Activated effector memory CD4-positive, alpha-beta T cell treated with anti-CD3 and anti-CD28 coated beads, Interleukin-2, amount 50 U/mL, for 16 hours (primary cell): ENCODE results near the gene MRPL34.
"Not testable (repeated sequence)": the region's sequence is repeated elsewhere in the genome, so short reads cannot be mapped to it uniquely, and the experiment has no call there.

Source experiments
- DNase-seq: peaks from one replicate; pipeline ENCODE4 v3.0.0-alpha.2; 2020

The MRPL34 gene

DNA sequence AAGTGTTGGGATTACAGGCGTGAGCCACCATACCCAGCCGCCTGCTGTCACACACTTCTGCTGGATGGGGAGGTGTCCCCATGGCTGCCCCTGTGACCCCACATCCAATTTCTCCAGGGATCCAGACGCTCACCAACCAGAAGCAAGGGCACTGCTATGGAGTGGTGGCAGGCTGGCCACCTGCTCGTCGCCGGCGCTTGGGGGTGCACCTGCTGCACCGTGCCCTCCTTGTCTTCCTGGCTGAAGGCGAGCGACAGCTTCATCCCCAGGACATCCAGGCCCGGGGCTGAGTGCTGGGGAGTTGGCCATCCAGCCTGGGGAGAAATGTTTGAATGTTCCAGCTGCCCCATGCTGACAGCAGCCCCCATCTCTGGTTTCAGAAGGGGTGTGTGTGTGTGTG is 19.4 kb upstream of the MRPL34 start:
- DNase-seq, result no peak

DNA sequence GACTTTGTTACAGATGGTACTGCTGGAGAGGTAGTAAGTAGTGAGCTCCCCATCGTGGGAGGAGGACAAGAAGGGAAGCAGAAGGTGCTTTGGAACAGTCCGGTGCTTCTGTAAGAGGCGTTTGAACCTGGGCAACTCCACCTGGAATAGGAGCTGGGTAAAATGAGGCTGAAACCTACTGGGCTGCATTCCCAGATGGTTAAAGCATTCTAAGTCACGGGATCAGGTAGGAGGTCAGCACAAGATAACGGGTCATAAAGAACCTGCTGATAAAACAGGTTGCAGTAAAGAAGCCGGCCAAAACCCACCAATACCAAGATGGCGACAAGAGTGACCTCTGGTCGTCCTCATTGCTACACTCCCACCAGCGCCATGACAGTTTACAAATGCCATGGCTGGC is 18.9 kb upstream of the MRPL34 start:
- no peak for DNase-seq

DNA sequence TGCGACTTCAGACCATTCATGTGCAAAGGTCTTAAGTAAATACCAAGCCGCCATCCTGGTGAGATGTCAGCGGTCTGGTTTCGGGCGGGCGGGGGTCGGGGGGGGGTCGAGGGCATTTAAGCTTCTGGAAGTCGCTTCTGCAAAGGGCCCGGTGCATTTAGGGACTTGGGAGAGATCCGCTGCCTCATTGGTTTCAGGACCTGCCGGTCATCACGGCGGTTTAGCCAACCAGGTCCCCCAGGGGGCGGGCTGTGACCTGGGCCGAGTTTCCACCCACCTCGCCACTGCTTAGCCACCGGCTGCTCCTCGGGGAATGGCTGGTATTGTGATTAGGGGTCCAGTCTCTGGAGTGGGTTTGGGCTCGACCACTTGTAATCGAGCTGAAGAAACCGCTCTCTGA is 16.2 kb upstream of the MRPL34 start:
- DNase-seq, result peak; percentile 76

DNA sequence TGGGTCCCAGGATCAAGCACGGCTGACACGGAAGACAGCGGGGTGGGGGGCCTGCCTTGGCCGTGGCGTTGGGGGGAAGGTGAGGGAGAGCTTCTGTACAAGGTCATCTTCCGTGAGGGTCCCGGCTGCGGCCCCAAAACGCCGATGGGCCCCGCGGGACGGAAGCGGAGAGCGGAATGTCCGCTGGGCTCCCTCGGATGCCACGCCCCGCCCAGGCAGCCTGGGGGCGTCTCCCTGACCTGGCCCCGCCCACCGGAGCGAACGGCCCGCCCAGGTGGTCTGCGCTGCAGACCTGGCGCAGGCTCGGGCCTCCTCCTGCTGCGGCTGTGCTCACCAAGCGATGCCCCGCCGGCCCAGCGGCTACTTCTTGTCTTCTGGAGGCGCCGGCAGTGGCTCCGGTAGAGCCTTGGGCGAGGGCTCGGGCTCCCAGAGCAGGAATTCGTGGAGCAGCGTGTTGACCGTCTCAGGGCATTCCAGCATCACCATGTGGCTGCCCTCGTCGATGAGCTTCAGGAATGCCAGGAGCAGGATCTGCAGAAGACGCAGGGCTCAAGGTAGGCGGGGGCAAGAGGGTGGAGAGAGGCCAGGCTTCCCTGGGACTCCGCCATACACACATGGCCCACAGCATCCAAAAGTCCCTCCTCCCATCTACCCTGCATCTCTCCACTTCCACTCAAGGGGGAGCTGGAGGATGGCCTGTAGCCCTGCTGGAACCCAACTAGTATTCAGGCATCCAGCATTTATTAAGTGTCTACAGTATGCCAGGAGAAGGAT is 13.2 kb upstream of the MRPL34 start:
- peak; percentile 92 for DNase-seq

DNA sequence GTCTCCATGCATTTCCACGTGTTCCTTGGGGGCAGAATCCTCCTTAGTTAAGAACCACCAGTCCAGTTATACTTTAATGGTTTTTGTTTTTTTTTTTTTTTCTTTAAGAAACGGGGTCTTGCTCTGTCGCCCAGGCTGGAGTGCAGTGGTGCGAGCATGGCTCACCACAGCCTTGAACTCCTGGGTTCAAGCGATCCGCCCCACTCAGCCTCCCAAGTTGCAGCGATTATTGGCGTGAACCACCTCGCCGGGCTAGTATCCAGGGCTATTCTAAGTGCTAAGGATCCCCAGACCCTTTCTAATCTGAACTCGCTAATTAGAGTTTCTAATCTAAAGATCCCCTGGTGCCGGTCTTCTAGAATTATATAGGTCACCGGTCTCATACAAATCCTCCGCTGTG is 12.1 kb upstream of the MRPL34 start:
- no peak for DNase-seq

DNA sequence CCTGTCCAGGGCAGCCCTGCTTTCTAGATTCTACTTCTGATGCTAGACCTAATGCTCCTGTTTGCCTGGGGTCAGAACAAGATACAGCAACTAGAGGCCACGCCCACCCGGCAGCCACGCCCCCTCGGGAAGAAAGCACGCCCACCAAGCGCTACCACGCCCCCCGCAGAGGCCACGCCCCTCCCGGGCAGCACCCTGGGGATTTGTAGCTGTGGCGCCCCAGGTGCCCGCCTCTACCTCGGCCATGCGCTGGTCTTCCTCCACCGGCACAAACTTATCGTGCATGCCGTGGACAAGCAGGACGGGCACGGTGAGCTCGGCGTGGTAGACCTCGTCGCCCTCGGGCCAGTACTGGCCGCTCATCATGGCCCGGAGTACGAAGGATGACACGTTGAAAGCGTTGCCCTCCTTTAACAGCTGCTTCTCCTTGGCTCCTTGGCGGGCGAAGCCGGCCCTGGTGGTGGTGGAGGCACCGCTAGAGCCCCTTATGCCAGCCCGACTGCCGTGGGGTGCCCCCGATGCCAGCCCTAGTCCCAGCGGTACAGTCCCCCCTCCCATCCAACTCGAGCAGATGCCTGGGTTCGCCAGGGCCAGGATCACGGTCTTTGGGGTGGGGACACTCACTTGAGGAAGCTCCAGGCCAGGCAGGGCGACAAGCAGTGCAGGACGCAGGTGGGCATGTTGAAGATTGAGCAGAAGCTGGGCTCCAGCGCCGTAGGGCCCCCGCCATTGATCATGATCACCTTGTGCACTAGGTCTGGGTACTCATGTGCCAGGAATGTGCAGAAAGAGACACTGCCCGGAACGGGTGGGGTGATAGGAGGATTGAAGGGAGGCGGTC is 11.4 kb upstream of the MRPL34 start:
- DNase-seq, result peak; percentile 84

DNA sequence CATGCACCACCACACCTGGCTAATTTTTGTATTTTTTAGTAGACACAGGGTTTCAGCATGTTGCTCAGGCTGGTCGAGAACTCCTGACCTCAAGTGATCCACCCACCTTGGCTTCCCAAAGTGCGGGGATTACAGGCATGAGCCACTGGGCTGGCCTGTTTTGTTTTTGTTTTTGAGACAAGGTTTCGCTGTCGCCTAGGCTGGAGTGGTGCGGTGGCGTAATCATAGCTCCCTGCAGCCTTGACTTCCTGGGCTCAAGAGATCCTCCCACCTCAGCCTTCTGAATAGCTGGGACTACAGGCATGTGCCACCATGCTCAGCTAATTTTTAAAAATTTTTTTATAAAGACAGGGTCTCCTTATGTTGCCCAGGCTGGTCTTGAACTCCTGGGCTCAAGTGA is 10.1 kb upstream of the MRPL34 start:
- DNase-seq, result not testable (repeated sequence)

DNA sequence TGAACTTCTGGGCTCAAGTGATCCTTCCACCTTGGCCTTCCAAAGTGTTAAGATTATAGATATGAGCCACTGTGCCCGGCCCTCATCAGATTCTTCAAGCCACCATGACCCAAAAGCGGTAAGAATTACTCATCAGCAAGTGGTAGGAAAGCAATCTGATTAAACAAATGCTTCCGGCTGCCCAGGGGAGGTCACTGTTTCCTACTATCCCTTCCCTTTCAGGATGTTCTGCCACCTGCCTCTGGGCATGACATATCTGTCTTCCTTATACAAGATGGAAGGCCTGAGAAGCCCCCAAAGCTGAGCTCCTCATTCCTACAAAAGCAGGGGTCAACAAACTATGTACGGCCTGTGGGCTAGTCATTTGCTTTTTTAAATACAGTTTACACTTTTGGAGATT is 9.4 kb upstream of the MRPL34 start:
- no peak for DNase-seq

DNA sequence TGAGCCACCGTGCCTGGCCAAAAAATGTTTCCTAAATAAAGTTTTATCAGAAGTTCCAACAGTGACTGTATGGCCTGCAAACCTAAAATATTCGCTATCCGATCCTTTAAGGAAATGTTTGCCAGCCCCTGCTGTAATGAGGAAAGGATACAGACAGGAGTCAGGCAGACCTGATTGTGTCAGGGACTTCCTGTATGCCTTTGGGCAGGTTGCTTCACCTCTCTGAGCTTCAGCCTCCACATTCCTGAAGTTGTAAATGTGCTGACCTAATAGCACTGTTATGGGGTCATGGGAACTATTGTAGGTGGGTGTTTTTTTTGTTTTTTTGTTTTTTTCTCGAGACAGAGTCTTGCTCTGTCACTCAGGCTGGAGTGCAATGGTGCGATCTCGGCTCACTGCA is 8.7 kb upstream of the MRPL34 start:
- no peak for DNase-seq

DNA sequence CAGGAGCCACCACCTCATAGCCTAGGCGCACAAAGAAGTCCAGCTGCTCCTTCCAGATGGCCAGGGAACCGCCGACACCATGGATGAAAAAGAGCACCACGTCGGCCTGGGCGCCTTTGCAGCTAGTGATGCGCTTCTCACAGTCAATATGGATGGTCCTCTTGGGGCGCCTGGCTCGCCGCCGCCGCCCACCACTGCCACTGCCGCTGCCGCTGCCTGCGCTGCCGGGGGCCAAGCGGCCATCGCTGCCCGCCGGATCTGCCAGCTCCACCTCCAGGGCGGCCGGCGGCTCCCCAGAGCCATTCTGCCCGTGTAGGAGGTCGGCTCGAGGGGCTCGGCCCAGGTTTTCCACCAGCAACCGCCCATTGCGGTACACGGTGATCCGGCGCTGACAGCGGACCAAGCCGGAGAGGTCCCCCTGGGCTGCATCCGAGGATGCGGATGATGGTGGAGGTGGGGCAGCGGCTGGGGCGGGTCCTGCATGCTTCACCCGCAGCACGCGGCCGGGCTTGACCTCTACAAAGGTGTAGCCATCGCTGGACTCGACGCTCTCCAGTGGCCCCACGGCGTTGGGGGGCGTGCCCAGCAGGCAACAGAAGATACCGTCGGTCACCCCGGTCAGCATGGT is 4.6 kb upstream of the MRPL34 start:
- DNase-seq, result no peak

DNA sequence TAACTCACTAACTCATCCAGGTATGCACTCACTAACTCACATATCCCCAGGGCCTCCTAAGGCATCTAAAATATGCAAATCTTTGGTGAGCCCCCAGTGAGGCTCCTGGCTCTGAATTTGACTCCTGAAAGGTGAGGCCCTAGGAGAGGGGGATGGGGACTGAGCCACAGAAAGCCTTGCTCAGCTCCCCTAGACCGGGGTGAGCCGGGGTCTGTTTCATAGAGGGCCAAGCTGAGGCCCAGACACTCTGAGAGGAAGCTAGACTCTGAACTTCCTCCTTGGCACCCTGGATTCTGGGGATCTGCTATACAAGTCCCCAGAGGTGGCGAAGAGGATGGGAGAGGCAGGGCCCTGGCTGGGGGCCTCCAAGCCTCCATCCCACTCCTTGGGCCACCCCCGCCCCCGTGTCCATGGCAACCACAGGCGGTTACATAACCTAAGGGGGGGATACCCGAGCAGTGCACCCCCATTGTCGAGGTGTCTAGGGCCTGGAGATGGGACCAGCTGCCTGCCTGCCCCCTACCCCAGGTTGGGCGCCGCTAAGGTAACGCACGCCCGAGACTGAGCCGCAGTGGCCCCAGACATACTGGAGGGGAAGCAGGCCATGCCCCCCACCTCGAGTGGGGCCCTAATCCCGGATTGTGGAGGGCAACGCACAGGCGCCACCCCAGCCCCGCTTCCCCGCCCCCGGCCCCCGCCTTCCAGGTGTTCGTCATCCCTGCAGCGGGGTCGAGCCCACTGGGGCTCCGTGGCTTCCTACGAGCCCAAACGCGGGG is 3.1 kb upstream of the MRPL34 start:
- no peak for DNase-seq

DNA sequence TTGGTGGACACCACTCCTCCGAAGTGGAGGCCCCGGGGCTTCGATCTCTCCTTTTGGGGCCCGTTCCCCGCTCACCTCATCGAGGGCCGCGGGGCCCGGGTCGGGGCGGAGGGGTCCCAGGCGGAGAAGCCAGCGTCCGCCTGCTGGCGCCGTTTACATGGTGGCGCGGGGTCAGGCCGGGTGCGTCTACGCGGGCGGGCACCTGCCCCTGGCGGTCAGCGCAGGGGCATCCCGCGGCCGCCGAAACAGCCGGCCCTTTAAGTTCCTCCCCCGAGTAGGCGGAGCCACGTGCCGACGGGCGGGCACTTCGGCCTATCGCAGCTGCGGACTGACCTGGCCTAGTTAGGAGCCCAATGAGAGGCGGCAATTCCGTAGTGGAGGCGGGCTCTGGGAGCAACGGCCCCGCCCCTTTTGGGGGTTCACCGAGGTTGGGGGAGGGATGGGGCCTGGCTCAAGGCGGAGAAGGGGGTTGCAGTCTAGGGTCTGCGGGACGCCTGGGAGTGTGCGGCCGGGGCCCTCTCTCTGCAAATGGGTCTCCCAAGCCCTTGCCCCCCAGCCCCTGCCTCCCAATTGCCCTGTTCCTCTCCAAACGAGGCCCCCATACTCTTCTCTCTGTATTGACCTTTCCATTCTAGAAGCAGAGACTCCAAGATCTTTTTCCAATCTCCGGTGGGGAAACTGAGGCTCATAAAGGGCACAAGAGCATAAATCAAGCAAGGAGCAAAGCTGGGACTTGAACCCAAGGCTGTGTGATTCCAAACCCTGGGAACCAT is 2.3 kb upstream of the MRPL34 start, which contains the start of gene ABHD8:
ABHD8 (minus strand) TSS at position 259 of the 773 bp plus-strand sequence. CDS start 1,809 bp downstream, outside the sequence.
- DNase-seq, result peak; percentile 97

DNA sequence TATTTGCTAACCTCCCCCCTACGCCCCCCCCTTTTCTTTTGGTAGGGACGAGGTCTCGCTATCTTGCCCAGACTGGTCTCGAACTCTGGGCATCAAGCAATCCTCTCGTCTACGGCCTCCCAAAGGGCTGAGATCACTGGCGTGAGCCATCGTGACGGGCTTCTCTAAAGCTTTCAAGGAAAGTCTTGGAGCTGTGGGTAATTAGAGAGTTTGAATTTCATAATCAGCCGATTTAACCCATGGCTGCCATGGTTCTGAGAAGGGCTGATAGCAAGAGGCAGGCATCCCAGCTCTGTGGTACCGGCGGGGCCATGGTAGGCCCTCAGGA is 1.8 kb upstream of the MRPL34 start:
- no peak for DNase-seq

DNA sequence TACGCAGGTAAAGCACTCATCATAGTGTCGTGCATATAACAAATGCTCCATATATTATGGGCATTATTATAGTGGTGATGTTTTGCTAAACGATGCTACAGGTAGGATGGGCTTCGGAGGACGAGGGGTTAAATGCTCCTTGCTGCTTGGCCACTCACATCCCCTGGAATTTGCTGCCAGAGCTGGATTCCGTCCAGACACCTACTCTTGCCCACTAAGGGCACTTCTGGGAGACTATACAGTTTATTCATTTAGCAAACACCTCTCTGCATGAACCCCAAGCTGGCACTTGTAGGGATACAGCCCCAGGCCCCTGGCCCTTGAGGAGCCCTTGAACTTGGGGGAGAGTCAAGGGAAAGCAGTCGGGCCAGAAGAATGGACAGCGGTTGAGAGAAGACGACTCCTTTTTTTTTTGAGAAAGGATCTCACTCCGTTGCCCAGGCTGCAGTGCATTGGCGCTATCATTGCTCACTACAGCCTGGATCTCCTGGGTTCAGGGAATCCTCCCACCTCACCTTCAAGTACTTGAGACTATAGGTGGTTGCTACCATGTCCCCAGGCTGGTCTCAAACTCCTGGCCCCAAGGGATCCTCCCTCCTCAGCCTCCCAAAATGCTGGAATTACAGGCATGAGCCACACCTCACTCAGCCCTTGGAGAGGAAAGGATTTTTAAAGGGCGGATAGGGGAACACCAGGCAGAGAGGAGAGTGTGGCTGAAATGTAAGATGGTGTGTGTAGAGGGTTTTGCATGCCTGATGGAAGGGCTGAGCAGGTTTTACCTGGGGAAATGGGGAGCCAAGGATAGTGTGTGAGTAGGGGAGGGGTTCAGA is 1.1 kb upstream of the MRPL34 start:
- peak; percentile 59 for DNase-seq

DNA sequence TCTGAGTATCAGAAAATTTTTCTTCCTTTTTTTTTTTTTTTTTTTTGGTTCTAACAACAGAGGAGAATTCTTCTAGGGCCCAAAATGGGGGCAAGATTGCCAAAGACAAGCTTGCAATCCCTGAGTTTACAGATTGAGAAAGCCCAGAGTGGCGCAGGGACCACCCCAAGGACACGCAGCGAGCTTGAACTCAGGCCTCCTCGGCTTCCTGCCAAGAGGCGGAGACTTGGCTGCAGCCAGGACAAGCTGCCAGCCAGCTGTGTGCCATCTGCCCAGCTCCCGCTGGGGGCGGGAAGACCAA is 506 bp upstream of the MRPL34 start:
- no peak for DNase-seq

DNA sequence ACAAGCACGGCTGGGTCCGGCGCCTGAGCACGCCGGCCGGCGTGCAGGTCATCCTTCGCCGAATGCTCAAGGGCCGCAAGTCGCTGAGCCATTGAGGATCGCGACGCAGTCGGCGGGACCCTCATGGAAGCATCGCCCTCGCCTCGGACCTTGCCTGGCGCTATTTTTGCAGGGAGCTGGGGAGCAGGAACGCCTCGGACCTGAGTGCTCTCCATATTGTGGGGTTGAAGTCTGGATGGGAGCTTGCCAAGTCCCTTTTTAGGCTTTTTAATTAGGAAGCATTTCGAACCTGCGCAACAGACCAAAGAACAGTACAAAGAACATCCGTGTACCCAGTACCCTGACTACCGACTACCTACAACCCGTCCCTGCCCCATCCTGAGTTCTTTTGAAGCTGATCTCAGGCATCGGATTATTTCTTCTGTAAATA is 628 bp downstream of the MRPL34 start:
- DNase-seq, result no peak

DNA sequence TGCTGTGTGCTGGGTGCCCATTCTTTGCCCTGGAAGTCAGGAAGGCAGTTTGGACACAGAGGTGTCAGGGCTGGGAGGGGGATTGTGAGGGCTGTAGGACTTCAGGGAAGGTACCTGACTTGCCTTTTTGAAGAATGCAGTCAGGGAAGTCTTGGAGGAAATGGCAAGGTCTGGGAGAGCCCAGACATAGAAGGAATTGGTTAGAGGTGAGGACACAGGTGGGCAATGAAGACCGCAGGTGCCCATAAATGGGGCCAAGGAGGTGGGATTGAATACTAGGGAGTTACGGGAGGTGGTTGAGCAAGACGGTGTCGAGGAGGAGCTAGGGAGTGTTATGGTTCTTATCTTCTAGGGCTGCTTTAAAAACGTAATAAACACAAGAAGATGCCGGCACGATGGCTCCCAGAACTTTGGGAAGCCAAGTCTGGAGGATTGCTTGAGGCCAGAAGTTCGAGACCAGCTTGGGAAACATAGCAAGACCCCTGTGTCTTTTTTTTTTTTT is 2.3 kb downstream of the MRPL34 start:
- no peak for DNase-seq

DNA sequence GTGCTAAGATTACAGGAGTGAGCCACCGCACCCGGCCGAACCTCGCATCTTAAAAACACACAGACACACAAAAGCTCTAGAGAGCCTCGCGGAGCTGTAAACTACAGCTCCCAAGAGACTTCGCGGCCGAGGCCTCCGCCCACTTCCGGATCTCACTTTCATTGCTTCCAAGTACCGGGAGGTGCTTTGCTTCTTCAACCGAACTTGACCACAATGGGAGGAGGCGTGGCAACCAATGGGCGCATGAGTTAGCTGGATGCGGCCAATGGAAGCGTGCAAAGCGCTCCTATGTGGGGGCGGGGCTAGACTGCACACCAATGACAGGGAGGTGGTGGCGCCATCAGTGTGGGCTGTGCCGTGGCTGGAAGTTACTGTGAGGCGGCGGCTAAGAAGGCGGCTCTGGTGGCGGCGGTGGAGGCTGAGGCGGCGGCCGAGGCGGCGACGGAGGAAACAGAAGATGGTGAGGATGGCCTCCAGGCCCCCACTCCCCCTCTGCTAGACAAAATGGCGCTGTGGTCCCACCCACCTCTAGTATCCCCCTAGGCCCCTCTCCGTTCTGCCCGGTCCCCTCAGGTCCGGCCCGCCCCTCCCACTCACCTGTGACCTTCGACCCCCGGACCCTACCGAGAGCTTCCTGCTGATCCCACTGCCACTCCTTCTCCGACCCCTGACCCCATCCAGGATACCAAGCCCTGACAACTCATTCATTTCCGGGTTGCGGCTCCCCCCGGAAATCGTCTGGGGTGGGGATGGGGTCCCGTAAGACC is 3.7 kb downstream of the MRPL34 start, which contains the start of gene DDA1:
DDA1 (plus strand) TSS at position 366 of the 767 bp plus-strand sequence; CDS start at position 458, 92 bp downstream.
- peak; percentile 100 for DNase-seq

DNA sequence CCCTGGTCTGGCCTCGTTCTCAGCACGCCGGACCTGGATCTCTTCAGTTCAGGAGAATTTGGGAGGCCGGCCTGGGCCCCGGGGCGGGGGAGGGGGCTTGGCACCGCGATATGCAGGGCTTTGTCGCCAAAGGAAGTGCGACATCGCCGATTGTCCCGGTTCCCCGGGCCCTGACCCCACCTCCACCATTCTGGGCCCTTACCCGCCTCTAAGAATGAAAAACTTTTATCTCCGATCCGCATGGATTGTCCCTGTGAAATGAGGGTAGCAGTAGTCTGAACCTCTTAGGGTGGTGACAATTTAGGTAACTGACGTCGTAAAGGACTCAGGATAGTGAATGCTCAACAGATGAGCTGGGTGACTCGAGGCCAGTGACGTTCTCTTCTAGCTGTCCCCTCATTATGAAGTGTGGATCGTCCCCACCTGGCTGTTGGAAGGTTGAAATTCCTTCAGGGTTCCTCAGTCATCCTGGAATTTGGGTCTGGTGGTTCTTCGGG is 4.3 kb downstream of the MRPL34 start:
- DNase-seq, result no peak
